GM06990 (cell line): Measurements from ENCODE around the gene ZNF12.

Experiments used
- DNase-seq: peaks from one replicate; pipeline ENCODE4 v3.0.0-alpha.2; 2011; ENCODE audit not compliant: insufficient read length; ENCODE audit errors: extremely low read depth
- H3K27me3 ChIP-seq: replicated peaks from 2 replicates; pipeline ENCODE4 v1.6.0; 2011; ENCODE audit warnings: low read length; ENCODE audit not compliant: control insufficient read depth, insufficient read depth
- H3K36me3 ChIP-seq: 2 replicates; pipeline ENCODE4 v1.5.1; 2011; ENCODE audit warnings: low read length; ENCODE audit not compliant: control insufficient read depth, insufficient read depth
- H3K4me3 ChIP-seq: replicated peaks from 2 replicates; pipeline ENCODE4 v1.5.1; 2011; ENCODE audit warnings: low read depth, mild to moderate bottlenecking, control low read depth, low read length
- TF ChIP-seq, protein P1 (sequence below): IDR thresholded peaks from 2 replicates; pipeline ENCODE4 v1.5.1; 2011; ENCODE audit warnings: low read length, control low read depth, mild to moderate bottlenecking, inconsistent platforms; ENCODE audit not compliant: insufficient read depth, poor library complexity, severe bottlenecking

The ZNF12 gene

GRCh38 chr7:6639627-6640026, 67.1 kb downstream of the ZNF12 start:
- H3K27me3 ChIP-seq, result no peaks in the 10 kb centered on the region
- peaks cover 23% of the 10 kb centered on the region for H3K36me3 ChIP-seq
- DNase-seq, result no peak
- no peak overlapping the region for H3K4me3 ChIP-seq
- TF ChIP-seq, protein P1, sequence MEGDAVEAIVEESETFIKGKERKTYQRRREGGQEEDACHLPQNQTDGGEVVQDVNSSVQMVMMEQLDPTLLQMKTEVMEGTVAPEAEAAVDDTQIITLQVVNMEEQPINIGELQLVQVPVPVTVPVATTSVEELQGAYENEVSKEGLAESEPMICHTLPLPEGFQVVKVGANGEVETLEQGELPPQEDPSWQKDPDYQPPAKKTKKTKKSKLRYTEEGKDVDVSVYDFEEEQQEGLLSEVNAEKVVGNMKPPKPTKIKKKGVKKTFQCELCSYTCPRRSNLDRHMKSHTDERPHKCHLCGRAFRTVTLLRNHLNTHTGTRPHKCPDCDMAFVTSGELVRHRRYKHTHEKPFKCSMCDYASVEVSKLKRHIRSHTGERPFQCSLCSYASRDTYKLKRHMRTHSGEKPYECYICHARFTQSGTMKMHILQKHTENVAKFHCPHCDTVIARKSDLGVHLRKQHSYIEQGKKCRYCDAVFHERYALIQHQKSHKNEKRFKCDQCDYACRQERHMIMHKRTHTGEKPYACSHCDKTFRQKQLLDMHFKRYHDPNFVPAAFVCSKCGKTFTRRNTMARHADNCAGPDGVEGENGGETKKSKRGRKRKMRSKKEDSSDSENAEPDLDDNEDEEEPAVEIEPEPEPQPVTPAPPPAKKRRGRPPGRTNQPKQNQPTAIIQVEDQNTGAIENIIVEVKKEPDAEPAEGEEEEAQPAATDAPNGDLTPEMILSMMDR, result no peak

DNA sequence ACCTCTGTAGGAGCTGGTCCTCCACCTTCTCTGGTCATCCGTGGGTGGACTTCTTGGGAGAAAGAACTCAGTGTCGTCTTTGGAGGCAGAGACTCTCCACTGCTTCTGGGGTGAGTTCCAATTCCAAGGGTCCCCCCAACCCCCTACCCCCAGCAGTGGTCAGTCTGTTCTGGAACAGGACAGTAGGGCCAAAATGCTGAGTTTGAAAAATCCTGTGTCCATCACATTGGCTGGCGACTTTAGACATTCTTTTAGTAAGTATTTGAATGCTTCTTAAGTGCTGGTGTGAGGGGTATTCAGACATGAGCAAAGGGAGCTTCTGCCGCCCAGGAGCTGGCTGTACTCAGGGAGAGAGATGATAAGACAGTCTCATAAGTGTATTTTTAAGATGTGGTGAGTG, 67.7 kb downstream of the ZNF12 start:
- Histone ChIP-seq H3K4me3 (no peak overlapping the region), H3K36me3 (peaks cover 19% of the 10 kb centered on the region), H3K27me3 (no peaks in the 10 kb centered on the region)
- no peak for DNase-seq
- TF ChIP-seq, protein P1, result no peak
